ENCODE data around the gene RAB12.
A peak's percentile ranks its signal among the peaks of the same experiment; 100 is the strongest.
"Not testable (repeated sequence)": the region's sequence is repeated elsewhere in the genome, so short reads cannot be mapped to it uniquely, and the experiment has no call there.

The RAB12 gene, protein sequence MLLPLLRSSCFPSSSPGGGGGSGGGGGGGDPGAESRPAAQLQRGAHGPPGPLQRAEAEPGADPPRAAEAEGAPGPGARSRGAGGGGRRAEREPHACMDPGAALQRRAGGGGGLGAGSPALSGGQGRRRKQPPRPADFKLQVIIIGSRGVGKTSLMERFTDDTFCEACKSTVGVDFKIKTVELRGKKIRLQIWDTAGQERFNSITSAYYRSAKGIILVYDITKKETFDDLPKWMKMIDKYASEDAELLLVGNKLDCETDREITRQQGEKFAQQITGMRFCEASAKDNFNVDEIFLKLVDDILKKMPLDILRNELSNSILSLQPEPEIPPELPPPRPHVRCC

DNA sequence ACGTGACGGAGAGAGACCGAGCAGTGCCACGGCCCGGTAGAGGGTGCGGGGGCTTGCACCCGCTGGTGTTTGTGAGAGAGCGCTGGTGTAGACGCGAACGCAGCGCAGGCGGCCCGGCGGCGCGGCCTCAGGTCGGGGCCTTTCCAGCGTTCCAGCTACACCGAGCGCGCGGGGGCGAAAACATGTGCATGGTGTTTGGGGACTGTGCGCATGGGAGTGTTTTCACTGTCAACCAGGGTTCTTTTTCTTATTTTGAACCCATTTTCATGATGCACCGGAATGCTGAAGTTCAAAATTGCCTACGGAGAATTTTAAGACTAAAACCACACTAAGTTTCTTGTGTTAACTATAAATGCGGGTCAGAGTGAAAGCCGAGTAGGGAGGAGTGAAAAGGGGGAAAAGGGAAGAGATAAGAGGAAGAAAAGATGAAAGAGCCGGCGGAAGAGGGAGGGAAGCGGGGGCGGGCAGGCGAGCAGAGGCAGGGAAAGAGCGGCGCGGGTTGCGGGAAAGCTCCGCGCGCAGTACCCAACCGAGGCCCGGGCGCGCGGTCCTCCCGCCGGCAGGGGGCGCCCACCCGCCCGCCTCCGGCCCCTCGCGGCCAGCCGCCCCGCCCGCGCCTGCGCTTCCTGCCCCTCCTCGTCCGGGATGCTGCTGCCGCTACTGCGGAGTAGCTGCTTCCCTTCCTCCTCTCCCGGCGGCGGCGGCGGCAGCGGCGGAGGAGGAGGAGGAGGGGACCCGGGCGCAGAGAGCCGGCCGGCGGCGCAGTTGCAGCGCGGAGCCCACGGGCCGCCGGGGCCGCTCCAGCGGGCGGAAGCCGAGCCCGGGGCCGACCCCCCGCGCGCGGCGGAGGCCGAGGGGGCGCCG is at the start of gene RAB12:
Gene RAB12, plus strand, starts transcription at position 643 of the 864 bp plus-strand sequence. Its CDS starts 3 bp downstream, at position 646.
- peak; percentile 70 for DNase-seq

DNA sequence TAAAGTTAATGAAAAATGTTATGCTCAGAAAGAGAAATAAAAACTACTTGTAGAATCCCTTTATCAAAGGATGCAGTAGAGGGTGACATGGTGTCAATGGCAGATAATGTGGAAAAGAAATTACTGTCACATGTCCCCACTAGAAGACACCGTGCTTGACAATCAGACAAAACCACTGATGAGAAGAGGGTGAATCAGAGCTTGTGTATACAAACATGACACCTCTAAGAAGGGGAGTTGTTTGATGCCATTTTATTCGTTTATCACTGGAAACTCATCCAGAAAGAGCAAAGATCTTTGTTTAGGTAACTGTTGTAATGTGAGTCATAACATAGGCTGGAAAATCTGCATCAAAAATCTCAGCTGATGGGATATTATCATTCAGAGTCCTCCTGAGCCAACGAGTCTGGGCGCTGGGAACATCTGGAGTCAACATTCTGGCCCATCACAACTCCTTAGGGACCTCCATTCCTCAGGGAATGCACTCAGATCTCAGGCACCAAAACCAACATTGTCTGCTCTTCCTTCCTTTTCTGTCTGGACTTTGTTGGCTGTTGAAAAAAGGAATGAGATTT is 49.5 kb upstream of the RAB12 start:
- no peak for DNase-seq

DNA sequence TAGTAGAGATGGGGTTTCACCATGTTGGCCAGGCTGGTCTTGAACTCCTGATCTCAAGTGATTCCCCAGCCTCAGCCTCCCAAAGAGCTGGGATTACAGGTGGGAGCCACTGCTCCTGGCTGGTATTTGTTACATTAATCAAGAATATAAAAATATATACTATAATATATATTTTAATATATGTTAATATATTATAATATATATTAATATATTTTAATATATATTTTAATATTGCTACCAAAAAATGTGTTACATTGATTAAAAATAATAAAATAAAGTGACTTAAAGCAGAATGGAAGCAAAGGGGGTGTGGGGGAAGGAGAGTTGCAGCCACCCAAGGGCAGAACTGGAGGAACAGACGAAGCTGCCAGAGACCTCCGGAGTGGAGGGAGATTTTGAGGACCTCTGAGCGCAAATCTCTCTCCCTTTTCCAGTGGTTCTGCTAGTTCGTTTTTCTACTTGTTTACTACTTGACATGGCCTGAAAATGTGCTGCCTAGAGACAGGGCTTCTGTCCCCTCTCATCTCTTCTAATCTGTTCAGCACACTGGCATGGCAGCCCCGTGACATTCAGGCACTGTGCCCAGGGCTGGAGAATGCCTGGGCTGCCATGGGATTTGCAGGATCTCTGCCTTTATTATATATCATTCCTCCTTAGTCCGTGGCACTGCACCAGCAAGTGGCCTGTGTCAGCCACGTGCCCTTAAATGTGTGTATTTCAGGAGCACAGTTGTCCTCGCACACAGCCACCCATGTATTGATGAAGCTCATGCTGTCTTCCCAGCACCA is 47.9 kb upstream of the RAB12 start:
- DNase-seq, result no peak

DNA sequence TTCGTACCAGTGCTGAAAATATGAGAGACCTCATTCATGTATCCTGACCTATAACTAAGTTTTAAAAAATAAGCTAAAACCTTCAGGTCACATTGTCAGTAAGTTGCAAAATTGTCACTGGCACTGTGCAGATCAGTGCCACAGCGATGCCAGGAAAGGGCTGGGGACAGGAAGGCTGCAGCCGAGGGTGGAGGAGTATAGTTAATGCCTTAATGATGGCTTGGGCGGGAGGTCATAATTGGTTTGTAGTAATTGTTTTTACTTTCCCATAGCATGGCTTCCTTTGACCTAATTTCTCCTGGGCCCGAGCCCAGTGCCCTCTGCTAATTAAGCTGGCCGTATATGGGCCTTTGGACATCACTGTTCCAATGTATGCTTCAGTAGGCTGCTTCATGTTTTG is 47.2 kb upstream of the RAB12 start:
- no peak for DNase-seq

DNA sequence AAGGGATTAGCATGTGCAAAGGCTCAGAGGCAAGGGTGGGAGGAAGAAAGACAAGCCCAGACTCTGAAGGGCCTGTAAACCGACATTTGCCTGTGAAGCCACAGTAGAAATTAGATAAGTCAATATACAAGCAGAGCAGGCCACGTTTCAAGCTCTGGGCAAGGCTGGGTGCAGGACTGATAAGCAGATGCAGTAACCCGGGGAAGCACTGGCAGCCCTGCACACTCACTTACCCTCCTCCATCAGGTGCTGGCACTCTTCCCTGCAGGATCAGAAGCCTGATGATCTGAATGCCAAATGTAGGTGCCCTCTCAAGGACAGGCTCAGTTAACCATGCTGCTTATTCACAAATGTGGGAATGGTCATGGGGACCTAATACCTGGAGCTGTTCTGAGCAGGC is 46.3 kb upstream of the RAB12 start:
- no peak for DNase-seq

DNA sequence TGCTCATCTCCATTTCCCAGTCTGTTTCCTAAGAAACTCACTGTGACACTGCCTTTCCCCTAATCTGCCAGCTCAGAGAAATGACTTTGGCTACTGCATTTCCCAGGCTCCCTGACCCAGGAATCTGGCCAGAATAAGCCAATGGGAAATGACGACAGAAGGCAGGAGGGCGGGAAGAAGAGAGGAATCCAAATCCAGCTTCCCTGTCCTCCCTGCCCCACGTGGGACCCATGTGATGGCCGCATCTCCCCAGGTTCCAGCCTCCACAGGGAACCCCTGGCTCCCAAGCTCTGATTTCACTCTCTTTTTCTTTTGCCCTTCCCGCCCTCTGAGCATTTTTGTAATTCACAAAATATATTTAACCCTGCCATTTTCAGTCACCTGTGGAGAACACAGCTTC is 37.8 kb upstream of the RAB12 start:
- no peak for DNase-seq

DNA sequence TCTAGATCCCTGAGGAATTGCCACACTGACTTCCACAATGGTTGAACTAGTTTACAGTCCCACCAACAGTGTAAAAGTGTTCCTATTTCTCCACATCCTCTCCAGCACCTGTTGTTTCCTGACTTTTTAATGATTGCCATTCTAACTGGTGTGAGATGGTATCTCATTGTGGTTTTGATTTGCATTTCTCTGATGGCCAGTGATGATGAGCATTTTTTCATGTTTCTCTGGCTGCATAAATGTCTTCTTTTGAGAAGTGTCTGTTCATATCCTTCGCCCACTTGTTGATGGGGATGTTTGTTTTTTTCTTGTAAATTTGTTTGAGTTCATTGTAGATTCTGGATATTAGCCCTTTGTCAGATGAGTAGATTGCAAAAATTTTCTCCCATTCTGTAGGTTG is 35.5 kb upstream of the RAB12 start:
- not testable (repeated sequence) for DNase-seq

DNA sequence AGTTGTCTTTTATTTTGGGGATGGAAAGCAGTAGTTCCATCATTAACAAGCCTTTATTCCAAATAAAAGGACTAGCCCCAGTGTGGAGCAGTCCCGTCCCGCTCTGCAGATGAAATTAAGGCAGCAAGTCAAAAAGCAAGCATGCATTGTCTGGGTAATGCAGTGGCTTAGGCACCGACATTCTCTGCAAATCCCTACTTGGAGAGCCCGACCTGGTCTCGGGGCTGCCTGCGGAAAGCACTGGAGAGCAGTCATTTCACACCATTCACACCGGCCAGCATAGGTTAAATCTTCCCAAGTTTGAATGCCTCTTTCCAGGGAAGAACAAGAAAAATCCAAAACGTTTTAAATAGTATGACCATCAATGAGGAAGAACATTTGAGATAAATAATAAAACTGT is 24.4 kb upstream of the RAB12 start:
- no peak for DNase-seq

DNA sequence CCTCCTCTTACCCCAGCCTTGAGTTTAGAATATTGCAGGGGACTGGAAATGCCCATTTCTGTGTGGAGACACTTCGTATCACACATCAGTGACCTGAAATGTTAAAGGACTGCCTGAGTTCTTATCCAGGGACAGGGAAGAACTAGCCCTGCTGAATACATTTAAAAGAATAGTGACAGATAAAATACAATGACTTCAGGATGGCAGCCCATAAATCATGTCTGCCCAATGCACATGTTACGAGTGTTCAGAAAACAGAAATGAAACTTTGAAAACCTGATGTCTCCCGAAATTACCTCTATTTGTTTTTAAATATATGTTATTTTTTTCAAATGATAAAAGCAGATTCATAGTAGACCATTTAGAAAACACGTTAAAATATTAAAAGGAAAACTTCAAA is 22.3 kb upstream of the RAB12 start:
- DNase-seq, result no peak

DNA sequence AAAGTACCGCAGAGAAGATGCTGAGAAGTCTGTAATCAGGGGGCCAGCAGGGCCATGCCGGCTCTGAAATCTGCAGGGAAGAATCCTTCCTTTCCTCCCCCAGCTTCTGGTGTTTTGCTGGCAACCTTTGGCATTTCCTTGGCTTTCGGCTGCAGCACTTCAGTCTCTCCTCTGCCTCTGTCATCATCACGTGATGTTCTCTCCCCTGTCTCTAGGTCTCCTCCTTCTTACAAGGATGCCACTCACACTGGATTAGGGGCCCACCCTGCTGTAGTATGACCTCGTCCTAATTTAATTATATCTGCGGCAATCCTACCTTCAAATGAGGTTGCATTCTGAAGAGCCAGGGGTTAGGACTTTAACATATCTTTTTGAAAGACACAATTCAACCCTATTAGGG is 13.8 kb upstream of the RAB12 start:
- DNase-seq, result no peak

DNA sequence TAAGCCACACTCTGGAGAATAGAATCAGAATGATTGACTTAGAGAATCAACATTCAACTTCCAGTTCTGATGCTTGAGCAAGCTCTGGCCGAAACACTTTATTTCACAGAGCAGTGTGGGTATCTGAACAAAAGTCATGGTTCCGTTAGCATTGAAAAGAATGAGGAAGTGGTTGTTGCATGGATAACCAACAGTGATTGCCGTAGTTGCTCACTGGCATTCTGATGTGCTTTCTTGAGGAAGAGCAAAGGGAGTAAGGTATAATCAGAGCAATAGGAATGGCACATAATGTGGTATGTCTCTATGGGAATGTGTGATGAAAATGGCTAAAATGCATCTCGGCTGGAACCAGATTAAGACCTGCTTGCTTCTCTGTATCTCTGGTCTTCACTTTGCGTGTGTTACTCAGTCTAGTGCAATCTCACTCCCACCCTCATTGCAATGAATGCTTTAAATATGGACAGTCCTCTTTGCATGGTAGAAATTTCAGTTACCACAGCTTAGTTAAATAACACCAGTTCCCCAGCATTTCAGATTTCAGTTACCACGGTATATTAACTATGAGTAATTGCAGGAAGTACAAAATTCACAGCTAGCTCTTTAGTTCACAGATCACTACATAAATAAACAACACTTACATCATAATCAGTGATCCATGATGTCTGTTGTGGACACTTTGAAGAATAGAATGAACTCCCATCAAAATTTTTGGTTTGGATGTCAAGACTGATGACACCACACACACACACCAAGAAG is 7.8 kb upstream of the RAB12 start:
- no peak for DNase-seq

DNA sequence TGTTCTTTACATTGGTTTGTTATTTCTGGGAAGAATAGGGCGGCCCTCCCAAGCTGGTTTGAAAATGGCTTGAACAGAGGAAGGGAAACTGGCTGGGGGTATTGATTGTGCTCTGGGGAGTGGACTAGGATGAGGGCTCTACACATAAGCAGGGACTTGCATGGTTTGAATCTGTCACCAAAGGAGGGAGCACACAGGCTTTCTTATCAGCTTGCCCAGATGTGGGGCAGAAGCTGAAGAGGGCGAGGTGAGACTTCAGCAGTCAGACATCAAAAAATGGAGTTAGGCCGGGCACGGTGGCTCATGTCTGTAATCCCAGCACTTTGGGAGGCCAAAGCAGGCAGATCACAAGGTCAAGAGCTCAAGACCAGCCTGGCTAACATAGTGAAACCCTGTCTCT is 7.2 kb upstream of the RAB12 start:
- no peak for DNase-seq

DNA sequence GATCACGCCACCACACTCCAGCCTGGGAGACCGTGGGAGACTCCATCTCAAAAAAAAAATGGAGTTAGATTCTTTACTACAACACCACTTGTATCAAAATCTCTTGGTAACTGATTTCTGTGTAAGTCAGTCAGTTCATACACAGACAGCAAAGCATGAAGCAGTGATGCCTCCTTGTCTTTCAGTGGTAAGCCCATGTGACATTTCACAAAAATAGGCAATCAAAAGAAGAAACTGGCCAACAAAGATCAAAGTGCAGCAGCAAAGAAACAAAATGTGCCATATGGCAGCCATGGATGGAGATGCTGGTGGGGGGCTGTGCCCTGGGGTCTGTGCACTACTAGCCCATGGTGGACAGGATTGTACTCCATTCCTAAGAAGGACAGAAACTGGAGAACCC is 6.7 kb upstream of the RAB12 start:
- DNase-seq, result no peak

DNA sequence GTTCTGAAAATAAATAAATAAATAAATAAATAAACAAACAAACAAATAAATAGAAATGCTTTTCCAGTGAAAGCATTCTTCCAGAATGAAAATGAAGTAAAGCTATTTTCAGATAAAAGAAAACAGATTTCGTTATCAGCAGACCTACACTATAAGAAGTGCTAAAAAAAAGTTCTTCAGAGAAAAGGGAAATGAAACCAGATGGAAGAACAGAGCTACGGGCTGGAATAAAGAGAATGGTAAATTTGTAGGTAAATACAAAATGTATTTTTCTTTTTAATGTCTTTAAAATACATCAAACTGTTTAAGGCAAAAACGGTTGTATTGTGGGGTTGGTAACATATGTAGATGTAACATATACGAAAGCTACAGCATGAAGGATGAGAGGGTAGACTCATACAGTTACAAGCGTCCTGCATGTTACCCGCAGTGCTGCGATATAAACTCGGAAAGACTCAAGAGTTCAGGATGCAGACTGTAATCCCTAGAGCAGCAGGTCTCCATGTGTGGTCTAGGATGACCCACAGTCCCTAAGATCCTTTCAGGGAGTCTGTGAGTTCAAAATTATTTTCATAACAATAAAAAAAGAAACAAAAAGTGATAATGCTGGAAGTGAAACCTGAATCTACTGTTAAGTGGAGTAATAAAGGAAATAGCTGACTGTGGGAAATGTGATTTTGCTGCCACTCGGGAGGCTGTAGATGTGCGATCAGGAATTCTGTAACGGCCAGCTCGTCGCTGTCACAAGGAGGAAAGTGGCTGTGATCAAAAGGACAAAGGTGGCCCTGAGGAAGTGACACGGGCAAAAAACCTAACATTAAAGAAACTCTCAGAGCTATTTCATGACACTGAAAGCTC is 5.3 kb upstream of the RAB12 start:
- DNase-seq, result no peak

DNA sequence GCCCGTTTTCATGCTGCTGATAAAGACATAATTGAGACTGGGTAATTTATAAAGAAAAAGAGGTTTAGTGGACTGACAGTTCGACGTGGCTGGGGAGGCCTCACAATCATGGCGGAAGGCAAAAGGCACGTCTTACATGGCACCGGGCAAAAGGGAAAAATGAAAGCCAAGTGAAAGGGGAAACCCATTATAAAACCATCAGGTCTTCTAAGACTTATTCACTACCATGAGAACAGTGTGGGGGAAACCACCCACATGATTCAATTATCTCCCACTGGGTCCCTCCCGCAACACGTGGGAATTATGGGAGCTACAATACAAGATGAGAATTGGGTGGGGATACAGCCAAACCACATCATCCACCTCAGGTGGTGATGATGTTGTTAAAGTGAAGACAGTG is 3.3 kb upstream of the RAB12 start:
- no peak for DNase-seq

DNA sequence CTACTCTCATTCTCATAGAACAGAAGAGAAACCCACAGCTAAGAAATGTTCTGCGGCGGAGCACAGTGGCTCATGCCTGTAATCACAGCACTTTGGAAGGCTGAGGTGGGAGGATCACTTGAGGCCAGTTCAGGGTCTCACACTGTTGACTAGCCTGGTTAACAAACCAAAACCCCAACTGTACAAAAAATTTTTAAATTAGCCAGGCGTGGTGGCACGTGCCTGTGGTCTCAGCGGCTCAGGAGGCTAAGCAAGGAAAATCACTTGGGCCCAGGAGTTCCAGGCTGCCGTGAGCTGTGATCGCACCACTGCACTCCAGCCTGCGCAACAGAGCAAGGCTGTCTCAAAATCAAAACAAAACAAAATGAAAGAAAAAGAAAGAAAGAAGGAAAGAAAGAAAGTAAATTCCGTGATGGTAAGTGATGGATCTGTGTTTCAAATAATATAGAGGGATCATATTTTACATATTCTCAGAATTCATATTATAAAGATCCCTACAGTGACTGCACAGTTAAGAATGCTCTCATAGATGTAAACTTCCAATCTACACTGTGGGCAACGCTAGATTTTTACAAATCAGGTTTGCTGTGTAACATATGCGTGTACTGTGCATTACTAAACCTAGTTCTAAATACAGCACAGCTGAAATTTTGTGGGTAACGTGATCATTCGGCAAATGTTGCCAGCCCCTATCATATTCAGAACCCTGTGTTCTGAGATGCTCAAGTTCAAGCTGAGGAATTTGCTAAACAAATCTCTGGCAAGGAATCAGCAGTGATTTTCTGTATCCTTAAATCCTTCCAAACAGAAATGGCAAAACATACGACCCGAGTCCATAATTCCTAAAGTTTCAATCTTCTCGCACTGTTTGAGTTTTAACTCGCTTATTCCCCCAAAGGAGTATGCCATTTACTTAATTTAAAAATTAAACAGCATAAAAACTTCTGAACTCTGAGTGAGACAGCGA is 1.2 kb upstream of the RAB12 start:
- DNase-seq, result no peak

DNA sequence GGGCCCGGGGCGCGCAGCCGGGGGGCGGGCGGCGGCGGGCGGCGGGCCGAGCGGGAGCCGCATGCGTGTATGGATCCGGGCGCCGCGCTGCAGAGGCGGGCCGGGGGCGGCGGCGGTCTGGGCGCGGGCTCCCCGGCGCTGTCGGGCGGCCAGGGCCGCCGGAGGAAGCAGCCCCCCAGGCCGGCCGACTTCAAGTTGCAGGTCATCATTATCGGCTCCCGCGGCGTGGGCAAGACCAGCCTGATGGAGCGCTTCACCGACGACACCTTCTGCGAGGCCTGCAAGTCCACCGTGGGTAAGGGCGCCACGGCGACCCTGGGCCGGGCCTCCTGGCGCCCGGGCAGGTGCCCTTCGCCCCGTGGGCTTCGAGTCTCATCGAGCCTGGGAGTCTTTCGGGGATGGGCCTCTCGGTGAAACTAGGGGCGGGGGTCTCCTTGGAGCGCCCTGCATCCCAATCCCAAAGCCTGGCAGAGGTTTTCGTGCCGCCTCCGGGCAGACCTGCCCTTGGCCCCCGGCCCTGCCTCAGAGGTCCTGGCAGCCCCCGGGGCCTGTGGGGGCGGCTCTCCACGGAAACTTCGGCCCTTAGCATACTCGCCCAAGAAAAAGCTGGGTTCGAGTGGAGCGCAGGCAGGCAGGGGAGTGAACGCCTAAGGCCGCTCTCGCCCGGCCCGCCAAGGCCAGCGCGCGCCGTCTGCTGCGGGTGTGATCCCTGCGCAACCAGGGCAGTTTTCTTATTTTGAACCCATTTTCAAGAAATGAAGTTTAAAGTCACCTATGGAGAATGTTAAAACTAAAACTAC is 622 bp downstream of the RAB12 start:
- no peak for DNase-seq

DNA sequence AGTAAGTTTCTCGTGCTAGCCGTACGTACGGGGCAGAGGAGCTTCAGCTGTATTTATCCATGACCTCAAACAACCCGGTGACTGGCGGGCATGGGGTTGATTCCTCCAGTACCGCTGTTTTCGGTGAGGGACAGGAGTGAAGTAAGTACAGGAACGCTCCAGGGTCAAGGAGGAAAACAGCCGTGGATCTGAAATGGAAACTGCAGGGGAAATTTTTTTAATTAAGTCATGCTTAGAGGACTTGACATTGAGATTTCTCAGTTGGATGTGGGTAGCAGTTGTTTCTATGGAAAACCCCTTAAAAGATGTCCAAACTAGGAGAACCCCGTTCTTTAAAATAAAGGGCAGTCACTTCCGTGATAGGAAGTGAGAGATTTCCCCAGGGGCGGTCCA is 1.2 kb downstream of the RAB12 start:
- no peak for DNase-seq

DNA sequence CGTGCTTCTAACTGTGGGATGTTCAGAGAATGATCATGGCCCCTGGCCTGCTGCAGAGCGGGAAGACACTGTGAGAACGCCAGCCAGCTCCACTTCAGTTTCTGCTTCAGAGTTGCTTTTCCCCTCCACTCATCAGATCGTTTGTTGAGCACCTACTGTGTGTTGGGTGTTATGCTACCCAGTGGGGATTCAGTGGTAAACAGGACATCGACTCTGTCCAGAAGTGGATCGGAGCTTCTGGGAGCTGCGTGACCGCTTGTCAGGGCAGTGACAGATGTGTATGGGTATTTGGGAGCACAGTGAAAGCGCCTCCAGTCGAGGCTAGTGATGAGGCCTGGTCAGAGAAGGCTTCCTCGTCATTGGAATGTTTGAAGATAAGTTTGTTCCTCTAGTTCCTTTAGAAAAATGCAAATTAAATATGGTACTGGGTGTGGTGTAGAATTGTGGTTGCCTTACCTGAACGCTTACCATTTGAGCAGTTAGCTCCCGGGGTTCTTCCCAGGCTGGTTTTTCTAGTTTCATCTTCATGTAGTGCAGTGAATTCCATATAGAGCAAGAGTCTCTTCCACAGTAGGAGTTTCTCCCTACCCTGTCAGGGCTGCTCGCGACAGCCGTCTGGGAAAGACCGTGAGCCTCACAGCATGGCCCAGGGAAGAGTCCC is 2.8 kb downstream of the RAB12 start:
- DNase-seq, result no peak

Measured in NCI-H226 (cell line).